Nephron (organoid): ENCODE data around the gene TTLL11.

Source experiments
- H3K27ac Mint-ChIP-seq, 3 experiments: 2 replicates each; pipeline ENCODE4 v1.8.0; 2020; ENCODE audit warnings: mixed read lengths in 3 of 3, mild to moderate bottlenecking in 2 of 3, moderate library complexity in 1 of 3
- H3K27me3 Mint-ChIP-seq: 2 replicates; pipeline ENCODE4 v1.8.0; 2021; ENCODE audit warnings: low read depth, mild to moderate bottlenecking, moderate library complexity, mixed read lengths
- H3K36me3 Mint-ChIP-seq: 2 replicates; pipeline ENCODE4 v1.8.0; 2020; ENCODE audit warnings: low read depth, mixed read lengths
- H3K4me1 Mint-ChIP-seq: 2 replicates; pipeline ENCODE4 v1.8.0; 2020; ENCODE audit warnings: mixed read lengths
- H3K4me3 Mint-ChIP-seq, 3 experiments: 2 replicates each; pipeline ENCODE4 v1.8.0; 2020; ENCODE audit warnings: mild to moderate bottlenecking in 3 of 3, mixed read lengths in 3 of 3, moderate library complexity in 2 of 3
- H3K9me3 Mint-ChIP-seq: 2 replicates; pipeline ENCODE4 v1.8.0; 2020; ENCODE audit warnings: mixed read lengths
- TF ChIP-seq, protein P1 (sequence below), 3 experiments: fragments of 200-600 bp; sonication (generic); IDR thresholded peaks; one replicate each; pipeline ENCODE4 v1.5.0; 2021; ENCODE audit warnings: antibody characterized with exemption in 3 of 3; ENCODE audit not compliant: unreplicated experiment in 3 of 3

TTLL11 gene

DNA sequence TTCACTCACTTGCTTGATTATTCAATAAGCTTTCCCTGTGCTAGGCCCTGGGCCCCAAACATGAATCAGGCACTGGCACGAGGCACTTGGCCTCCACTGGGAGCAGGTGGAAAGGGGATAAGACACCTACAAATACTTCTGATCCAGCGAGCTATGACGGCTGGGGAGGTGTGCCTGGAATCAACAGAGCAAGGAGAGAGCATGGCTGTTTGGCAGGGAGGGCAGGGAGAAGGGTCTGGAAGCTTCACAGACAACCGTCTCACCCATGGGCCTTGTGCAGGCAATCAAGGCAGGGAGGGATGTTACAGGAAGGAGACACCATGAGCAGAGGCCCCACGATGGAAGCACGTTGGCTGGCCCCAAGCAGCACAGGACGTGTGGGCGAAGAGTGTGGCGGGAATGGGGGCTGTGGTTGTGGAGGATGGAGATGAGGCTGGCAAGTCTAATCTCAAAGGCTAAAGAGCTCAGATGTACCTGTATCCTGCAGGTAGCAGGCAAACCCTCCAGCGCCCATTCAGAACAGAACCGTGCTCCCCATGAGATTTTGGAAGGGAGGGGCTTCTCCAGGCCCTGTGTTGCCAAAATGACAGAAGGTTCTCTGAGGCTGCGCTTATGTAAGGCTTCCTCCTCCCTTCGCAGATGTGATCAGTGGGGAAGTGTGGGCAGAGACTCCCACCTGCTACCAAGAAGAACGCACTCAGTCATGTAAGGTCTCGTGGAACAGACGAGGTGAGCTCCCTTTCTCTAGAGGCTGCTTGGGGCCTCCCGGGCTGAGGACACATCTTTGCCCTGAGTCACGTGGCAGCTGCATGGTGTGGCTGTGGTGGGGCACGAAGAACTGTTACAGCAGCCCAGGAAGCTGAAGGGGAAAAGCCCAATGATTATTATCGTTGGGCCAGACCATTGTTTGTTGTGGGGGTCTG lies 252.0 kb downstream of the TTLL11 start:
- Mint-ChIP-seq H3K4me3 (no peak overlapping the region), H3K27me3 (no peaks in the 10 kb centered on the region), H3K4me1 (peaks cover 9% of the 10 kb centered on the region), H3K9me3 (peaks cover 17% of the 10 kb centered on the region), H3K36me3 (peaks cover 10% of the 10 kb centered on the region), H3K27ac (peak overlapping the region; percentile 61 to 84 (median 70))
- TF ChIP-seq, protein P1, sequence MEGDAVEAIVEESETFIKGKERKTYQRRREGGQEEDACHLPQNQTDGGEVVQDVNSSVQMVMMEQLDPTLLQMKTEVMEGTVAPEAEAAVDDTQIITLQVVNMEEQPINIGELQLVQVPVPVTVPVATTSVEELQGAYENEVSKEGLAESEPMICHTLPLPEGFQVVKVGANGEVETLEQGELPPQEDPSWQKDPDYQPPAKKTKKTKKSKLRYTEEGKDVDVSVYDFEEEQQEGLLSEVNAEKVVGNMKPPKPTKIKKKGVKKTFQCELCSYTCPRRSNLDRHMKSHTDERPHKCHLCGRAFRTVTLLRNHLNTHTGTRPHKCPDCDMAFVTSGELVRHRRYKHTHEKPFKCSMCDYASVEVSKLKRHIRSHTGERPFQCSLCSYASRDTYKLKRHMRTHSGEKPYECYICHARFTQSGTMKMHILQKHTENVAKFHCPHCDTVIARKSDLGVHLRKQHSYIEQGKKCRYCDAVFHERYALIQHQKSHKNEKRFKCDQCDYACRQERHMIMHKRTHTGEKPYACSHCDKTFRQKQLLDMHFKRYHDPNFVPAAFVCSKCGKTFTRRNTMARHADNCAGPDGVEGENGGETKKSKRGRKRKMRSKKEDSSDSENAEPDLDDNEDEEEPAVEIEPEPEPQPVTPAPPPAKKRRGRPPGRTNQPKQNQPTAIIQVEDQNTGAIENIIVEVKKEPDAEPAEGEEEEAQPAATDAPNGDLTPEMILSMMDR (IDR thresholded peaks at IDR 0.05; ENCODE audit: unreplicated experiment in 3 of 3) = no peak

DNA sequence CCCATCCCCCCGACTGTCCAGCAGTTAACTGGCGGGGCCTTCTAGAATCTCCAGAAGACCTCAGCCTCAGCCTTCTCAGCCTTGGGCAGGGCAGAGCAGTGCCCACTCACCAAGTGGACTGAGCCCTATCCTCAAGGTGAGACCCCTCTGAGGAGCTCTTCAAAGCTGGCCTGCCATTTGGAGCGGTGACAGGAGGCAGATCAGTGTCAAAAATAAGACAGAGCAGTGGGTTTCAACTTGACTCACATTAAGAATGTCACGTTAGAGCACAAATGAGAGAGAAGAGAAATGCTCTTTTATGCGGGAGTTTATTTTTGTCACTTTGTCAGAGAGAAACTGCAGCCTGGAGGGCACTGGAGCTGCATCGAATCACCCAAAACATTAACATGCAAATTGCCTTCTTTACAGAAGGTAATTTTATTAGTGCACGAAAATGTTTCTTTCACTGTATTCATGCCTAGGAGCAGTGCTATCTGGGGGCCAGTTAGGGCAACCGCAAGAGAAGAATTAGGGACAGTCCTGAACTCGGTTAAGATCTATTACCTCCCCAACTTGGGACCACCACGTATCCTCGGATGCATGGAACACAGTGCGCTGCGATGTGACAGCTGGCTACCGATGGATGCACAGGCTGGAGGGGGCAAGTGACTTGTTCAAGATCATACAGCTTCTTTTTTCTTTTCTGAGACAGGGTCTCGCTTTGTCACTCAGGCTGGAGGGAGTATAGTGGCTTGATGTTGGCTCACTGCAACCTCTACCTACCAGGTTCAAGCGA lies 253.2 kb downstream of the TTLL11 start:
- TF ChIP-seq, protein P1 (IDR thresholded peaks at IDR 0.05; ENCODE audit: unreplicated experiment in 3 of 3) = no peak
- Mint-ChIP-seq H3K27me3 (no peaks in the 10 kb centered on the region), H3K36me3 (peaks cover 10% of the 10 kb centered on the region), H3K4me3 (no peak overlapping the region), H3K27ac (peak overlapping the region in 1 of 3 experiments; percentile 46), H3K4me1 (peaks cover 20% of the 10 kb centered on the region), H3K9me3 (peaks cover 11% of the 10 kb centered on the region)

DNA sequence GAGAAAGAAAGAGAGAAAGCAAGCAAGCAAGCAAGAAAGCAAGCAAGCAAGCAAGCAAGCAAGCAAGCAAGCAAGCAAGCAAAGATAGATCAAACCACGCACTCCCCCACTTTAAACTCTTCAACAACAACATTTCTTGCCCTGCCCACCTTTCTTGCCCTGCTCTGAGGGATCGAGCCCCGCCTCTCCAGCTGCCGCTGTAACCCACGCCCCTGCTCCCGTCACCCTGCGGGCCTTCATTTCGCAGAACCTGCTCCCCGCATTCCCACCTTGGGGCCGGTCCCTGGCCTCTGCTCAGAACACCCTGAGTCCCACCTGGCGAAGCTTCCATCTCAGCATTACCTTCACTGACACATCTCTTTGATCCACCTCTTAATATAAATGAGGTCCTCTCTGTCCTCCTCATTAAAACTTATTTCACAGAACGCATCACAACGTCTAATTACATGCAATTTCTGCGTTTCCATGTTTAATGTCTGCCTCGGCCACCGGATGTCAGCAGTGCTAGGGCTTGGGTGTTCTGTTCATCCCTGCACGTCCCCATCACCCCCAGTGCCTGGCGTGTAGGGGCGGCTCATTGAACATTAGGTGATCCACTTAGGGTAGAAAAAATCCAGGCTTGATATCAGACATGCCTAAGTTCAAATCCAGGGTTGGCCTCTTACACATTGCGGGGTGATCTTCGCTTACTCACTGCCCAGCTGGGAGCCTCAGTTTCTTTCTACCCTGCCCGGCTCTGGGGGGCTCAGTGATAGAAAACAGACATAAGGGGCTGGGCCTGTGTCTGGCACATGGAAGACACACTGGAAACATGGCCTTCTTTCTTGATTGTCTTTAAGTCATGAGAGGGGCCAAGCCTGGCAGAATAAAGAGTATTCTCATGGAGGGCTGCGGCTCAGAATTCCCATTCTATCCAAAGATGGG lies 254.1 kb downstream of the TTLL11 start:
- Mint-ChIP-seq H3K27me3 (no peaks in the 10 kb centered on the region), H3K4me1 (peaks cover 21% of the 10 kb centered on the region), H3K27ac (no peak overlapping the region), H3K9me3 (peaks cover 2% of the 10 kb centered on the region), H3K4me3 (no peak overlapping the region), H3K36me3 (peaks cover 1% of the 10 kb centered on the region)
- TF ChIP-seq, protein P1 (IDR thresholded peaks at IDR 0.05; ENCODE audit: unreplicated experiment in 3 of 3) = peak in 1 of 3 experiments; percentile 20

DNA sequence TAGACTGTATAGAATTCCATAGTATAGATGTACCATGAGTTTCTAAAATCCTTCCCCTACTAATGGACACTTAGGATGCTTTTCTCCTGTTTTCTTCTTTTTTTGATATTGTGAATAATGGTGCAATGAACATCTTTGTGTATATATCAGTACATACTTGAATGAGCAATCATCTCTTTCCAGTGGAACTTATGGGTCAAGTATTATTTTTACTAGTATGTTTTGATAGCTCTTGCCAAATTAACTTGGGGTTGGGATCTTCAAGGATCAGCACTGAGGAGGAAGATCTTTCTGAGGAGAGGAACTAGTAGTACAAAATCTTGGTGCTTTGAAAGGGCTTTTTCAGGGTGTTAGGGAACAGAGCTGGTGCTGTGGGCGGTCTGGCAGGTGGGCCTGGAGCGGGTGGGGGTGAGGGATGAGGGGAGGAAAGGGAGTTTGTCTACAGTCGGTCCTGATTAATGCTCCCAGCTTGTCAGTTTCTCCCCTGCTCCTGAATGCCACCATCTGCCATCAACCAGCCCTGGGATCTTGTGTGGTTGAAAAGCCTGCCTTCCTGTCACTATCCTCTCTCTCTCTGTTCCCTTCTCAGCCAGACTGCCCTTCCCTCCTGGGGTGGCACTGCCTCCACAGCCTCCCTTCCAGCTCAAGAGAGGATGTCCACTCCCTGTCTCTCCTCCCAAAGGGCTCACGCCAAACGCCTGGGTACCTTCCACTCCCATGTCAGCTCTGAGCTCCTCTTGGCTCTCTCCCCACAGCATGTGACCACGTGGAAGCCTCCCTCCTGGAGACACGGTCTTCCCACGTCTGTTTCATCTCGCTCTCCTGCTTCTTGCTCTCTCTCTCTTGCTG lies 255.8 kb downstream of the TTLL11 start:
- Mint-ChIP-seq H3K9me3 (no peaks in the 10 kb centered on the region), H3K36me3 (no peaks in the 10 kb centered on the region), H3K4me3 (no peak overlapping the region), H3K27me3 (peaks cover 5% of the 10 kb centered on the region), H3K27ac (no peak overlapping the region), H3K4me1 (peaks cover 21% of the 10 kb centered on the region)
- TF ChIP-seq, protein P1 (IDR thresholded peaks at IDR 0.05; ENCODE audit: unreplicated experiment in 3 of 3) = no peak

DNA sequence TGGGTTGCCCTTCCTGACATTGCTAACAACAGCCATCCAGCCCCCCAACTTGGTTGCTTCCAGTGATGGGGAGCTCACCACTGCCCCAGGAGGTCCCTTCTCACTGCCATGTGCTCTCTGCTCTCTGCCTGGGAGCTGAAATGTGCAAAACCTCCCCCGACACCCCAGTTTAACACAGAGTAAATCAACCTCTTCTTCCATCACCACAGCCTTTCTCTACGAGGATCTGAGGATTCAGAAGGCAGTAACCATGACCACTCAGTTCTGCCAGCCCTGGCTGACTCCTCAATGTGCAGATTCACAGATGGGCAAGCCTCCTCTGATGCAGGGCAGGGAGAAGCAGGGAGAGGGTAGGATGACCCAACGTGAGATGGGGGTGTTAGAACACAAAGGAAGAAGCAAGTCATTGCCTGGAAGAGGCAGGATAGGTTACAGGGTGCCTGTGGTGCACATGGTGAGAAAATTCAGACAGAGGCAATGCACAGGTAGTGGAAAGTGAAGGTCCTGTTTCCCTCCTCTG lies 256.7 kb downstream of the TTLL11 start:
- Mint-ChIP-seq H3K27ac (no peak overlapping the region), H3K36me3 (no peaks in the 10 kb centered on the region), H3K27me3 (peaks cover 12% of the 10 kb centered on the region), H3K4me1 (peaks cover 16% of the 10 kb centered on the region), H3K9me3 (no peaks in the 10 kb centered on the region), H3K4me3 (no peak overlapping the region)
- TF ChIP-seq, protein P1 (IDR thresholded peaks at IDR 0.05; ENCODE audit: unreplicated experiment in 3 of 3) = no peak
